Measurements from ENCODE around the gene ATIC. TPM values are rescaled to one million over a fixed set of nuclear protein-coding genes. Genes with fewer than 3 reads are reported as not detected.
A peak's percentile ranks its signal among the peaks of the same experiment; 100 is the strongest.

The ATIC gene
- total and polyA plus RNA-seq, 11 donors = 16.8 to 108 (median 49.6) TPM

DNA sequence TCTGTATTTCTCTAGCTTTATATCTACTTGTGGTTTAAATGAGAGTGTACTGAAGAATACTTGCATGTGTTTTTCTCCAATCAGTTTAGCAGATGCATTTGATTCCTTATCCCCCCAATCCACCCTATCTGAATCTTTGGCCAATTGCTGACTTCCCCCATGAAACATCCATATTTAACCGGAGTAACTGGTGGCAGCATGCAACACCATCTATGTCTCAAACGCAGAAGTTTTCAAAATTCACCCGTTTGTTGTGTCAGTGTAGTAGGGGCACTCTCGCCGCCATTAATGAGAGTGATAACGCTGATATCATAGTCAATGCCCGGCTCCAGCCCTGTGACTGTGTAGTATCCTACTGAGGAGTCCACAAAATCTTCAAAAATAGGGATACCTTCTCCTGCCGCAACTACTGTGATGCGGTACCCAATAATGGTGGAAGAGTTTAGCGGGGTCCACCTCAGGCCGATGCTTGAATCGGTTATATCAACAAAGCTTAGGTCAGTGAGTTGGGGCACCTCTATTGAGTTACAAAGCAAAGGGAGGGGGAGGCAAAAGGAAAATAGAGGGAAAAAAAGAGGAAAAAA, 80.9 kb downstream of the ATIC start:
- no peak for TF ChIP-seq POLR2A (IDR thresholded peaks at IDR 0.05)
- TF ChIP-seq, protein P1, sequence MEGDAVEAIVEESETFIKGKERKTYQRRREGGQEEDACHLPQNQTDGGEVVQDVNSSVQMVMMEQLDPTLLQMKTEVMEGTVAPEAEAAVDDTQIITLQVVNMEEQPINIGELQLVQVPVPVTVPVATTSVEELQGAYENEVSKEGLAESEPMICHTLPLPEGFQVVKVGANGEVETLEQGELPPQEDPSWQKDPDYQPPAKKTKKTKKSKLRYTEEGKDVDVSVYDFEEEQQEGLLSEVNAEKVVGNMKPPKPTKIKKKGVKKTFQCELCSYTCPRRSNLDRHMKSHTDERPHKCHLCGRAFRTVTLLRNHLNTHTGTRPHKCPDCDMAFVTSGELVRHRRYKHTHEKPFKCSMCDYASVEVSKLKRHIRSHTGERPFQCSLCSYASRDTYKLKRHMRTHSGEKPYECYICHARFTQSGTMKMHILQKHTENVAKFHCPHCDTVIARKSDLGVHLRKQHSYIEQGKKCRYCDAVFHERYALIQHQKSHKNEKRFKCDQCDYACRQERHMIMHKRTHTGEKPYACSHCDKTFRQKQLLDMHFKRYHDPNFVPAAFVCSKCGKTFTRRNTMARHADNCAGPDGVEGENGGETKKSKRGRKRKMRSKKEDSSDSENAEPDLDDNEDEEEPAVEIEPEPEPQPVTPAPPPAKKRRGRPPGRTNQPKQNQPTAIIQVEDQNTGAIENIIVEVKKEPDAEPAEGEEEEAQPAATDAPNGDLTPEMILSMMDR (IDR thresholded peaks at IDR 0.05) = no peak
- peaks cover 0 to 4% (median under 1%) of the 10 kb centered on the region in 12 donors for H3K4me1 ChIP-seq
- ATAC-seq (no peak), DNase-seq (no peak)
- WGBS, 4 donors = 92 to 96% (median 94%) methylated on average over 12 of the region's 12 CpGs
- no peaks in the 10 kb centered on the region for H3K27me3 ChIP-seq
- no peaks in the 10 kb centered on the region for H3K9me3 ChIP-seq
- no peak overlapping the region for H3K4me3 ChIP-seq
- H3K36me3 ChIP-seq = peaks cover 0 to 100% (median 72%) of the 10 kb centered on the region in 9 donors
- intact Hi-C loops (cut with DNase I) = no loop called here
- no peak overlapping the region for H3K27ac ChIP-seq

DNA sequence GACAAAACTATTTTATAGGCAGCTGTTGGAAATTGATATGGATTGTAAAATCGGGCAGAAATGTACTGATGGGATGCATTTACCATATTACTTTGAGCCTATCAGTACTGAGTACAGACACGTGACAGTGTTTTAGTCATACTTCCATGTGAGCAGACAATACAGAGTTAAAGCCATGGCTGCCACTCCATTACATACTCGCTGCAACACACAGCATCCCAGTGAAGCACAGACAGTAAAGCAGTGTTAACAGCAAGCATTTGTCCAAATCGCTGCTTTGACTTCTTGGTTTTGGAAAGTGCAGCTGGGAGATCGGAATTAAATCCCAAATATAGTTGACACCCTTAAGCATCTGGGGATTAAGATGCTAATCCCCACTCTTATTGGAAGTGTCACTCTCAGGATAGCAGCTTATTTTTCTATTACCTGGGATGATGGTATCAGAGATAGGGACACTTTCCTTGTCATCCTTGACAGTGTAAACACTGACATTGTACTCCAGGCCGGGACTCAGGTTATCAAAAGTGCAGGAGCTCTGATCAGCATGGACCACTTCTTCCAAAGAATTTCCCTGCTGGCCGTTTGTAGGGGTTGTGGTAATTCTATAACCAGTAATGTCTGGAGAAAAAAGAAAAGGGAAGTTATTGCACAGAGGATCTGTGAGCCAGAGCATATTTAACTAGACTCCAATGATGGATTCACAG, 82.4 kb downstream of the ATIC start:
- H3K27ac ChIP-seq = no peak overlapping the region
- ATAC-seq = no peak
- H3K36me3 ChIP-seq = peaks cover 0 to 100% (median 74%) of the 10 kb centered on the region in 9 donors

DNA sequence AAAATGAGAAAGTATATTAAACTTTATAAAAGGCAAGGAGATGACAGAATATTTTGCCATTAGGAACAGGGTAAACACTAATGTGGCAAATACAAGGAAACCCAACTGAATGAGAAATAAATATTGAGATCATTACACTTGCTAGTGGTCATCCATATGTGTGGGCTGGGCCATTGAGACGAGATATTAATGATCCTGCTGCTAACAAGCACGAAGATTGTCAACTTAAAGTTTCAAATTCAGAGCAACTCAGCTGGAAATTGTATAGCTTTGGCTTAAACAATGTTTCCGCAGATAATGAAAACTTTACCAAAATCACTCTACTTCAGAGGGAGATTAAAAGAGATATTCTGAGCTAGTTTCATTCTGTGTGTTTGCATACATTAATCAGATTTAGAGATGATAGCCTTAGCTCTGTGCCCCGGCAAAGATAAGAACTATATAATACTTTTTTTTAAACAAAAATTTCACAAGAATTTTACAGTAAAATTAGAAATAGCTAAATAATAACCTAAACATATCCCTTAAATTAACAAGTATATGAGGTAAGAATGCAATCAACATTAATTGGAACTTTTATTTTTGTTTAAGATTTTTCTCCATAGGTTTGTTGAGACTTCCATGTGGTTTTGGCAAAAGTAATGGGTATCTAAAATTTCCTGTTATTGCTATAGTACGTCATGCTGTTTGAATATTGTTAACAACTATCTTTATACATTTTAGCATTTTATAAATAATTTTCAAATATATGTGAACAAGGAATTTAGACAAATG, 84.0 kb downstream of the ATIC start:
- ATAC-seq (no peak), DNase-seq (no peak)
- Histone ChIP-seq H3K36me3 (peaks cover 0 to 97% (median 65%) of the 10 kb centered on the region in 9 donors), H3K27ac (peak overlapping the region in 1 of 12 donors; percentile 13), H3K4me3 (no peak overlapping the region), H3K27me3 (no peaks in the 10 kb centered on the region), H3K4me1 (peaks cover 0 to 10% (median 1%) of the 10 kb centered on the region in 12 donors), H3K9me3 (no peaks in the 10 kb centered on the region)
- 71 to 80% (median 75%) methylated on average over 5 of the region's 5 CpGs for WGBS, 4 donors
- TF ChIP-seq POLR2A (IDR thresholded peaks at IDR 0.05) = no peak
- TF ChIP-seq, protein P1 (IDR thresholded peaks at IDR 0.05) = no peak
- intact Hi-C loops (cut with DNase I) = no loop called here

More for the DNA sequence above, 82.4 kb downstream of the ATIC start:
- Histone ChIP-seq H3K9me3 (no peaks in the 10 kb centered on the region), H3K4me1 (peaks cover 0 to 10% (median 1%) of the 10 kb centered on the region in 12 donors), H3K4me3 (no peak overlapping the region), H3K27me3 (no peaks in the 10 kb centered on the region)
- WGBS, 4 donors = 71 to 83% (median 75%) methylated on average over 7 of the region's 7 CpGs
- no peak for DNase-seq
- intact Hi-C loops (cut with DNase I) = no loop called here
- TF ChIP-seq, protein P1 (IDR thresholded peaks at IDR 0.05) = no peak
- no peak for TF ChIP-seq POLR2A (IDR thresholded peaks at IDR 0.05)

All from heart left ventricle (tissue), 16 donors.